HG02970 (cell line): ENCODE results near the gene NUP133.

Experiments used
- ATAC-seq: cut with Tn5 transposase; IDR thresholded peaks from one replicate; pipeline ENCODE4 v1.9.1; 2021; ENCODE audit warnings: mild to moderate bottlenecking, moderate library complexity, moderate number of reproducible peaks; ENCODE audit not compliant: unreplicated experiment, low FRiP score

Gene NUP133

GRCh38 chr1:229454056-229454455 lies 54.1 kb downstream of the NUP133 start:
- no peak for ATAC-seq

GRCh38 chr1:229452956-229453801 lies 55.0 kb downstream of the NUP133 start:
- ATAC-seq = no peak

GRCh38 chr1:229448845-229449244 lies 59.3 kb downstream of the NUP133 start:
- ATAC-seq = no peak

- ATAC-seq = no peak
These were observed 59.8 kb downstream of the NUP133 start for GRCh38 chr1:229448354-229448753.

- ATAC-seq = no peak
These were observed 60.3 kb downstream of the NUP133 start for GRCh38 chr1:229447809-229448252.

- ATAC-seq = no peak
These were observed 62.3 kb downstream of the NUP133 start for GRCh38 chr1:229445828-229446227.

GRCh38 chr1:229440851-229441537 lies 67.1 kb downstream of the NUP133 start:
- ATAC-seq = peak; percentile 89

- no peak for ATAC-seq
These were observed 70.1 kb downstream of the NUP133 start for GRCh38 chr1:229438021-229438420.

GRCh38 chr1:229437443-229437842 lies 70.7 kb downstream of the NUP133 start:
- no peak for ATAC-seq

- no peak for ATAC-seq
These were observed 71.9 kb downstream of the NUP133 start for GRCh38 chr1:229436201-229436600.

GRCh38 chr1:229434641-229435051 lies 73.5 kb downstream of the NUP133 start:
- no peak for ATAC-seq

GRCh38 chr1:229434005-229434640 lies 74.0 kb downstream of the NUP133 start, which contains the start of gene ACTA1:
ACTA1 (minus strand) TSS chr1:229434094; CDS start chr1:229433115, 979 bp downstream.
- no peak for ATAC-seq

- ATAC-seq = no peak
These were observed 74.7 kb downstream of the NUP133 start for GRCh38 chr1:229433364-229434004.

- ATAC-seq = no peak
These were observed 75.2 kb downstream of the NUP133 start for GRCh38 chr1:229432905-229433304.

GRCh38 chr1:229432116-229432461 lies 76.1 kb downstream of the NUP133 start:
- ATAC-seq = no peak

- ATAC-seq = no peak
These were observed 76.6 kb downstream of the NUP133 start for GRCh38 chr1:229431284-229432115.

GRCh38 chr1:229430761-229431283 lies 77.3 kb downstream of the NUP133 start:
- no peak for ATAC-seq

- ATAC-seq = no peak
These were observed 79.9 kb downstream of the NUP133 start for GRCh38 chr1:229428256-229428655.

GRCh38 chr1:229427572-229427971 lies 80.6 kb downstream of the NUP133 start:
- no peak for ATAC-seq
